CD4-positive, alpha-beta T cell treated with Interferon gamma for 1 hour (primary cell): ENCODE measurements around the gene CYP4F11.
"Not testable (repeated sequence)": the region's sequence is repeated elsewhere in the genome, so short reads cannot be mapped to it uniquely, and the experiment has no call there.

Experiments used
- DNase-seq: peaks from one replicate; pipeline ENCODE4 v3.0.0-alpha.2; 2020

Gene CYP4F11

GRCh38 chr19:15922021-15922420 is 12.3 kb downstream of the CYP4F11 start:
- DNase-seq: no peak

- no peak for DNase-seq
These were observed 15.1 kb downstream of the CYP4F11 start for GRCh38 chr19:15919243-15919642.

- no peak for DNase-seq
These were observed 19.2 kb downstream of the CYP4F11 start for GRCh38 chr19:15915109-15915508.

GRCh38 chr19:15913830-15914229 is 20.5 kb downstream of the CYP4F11 start:
- no peak for DNase-seq

- no peak for DNase-seq
These were observed 20.9 kb downstream of the CYP4F11 start for GRCh38 chr19:15913384-15913783.

GRCh38 chr19:15911599-15912235 is 22.6 kb downstream of the CYP4F11 start:
- DNase-seq: no peak

- no peak for DNase-seq
These were observed 29.3 kb downstream of the CYP4F11 start for GRCh38 chr19:15905026-15905425.

GRCh38 chr19:15902898-15903297 is 31.4 kb downstream of the CYP4F11 start:
- DNase-seq: not testable (repeated sequence)

- DNase-seq: no peak
These were observed 32.1 kb downstream of the CYP4F11 start for GRCh38 chr19:15902254-15902653.

- DNase-seq: no peak
These were observed 33.8 kb downstream of the CYP4F11 start for GRCh38 chr19:15900504-15900903.

GRCh38 chr19:15900032-15900431 is 34.3 kb downstream of the CYP4F11 start:
- DNase-seq: not testable (repeated sequence)

- not testable (repeated sequence) for DNase-seq
These were observed 34.8 kb downstream of the CYP4F11 start for GRCh38 chr19:15899561-15899960.

- no peak for DNase-seq
These were observed 36.5 kb downstream of the CYP4F11 start, which contains the start of gene CYP4F2 for GRCh38 chr19:15897738-15898276. Gene CYP4F2 (minus strand): TSS chr19:15898074. CDS start chr19:15897611, 463 bp downstream.

- no peak for DNase-seq
These were observed 37.1 kb downstream of the CYP4F11 start for GRCh38 chr19:15897026-15897737.

GRCh38 chr19:15895876-15896430 is 38.4 kb downstream of the CYP4F11 start:
- no peak for DNase-seq

- DNase-seq: no peak
These were observed 40.0 kb downstream of the CYP4F11 start for GRCh38 chr19:15894359-15894758.

- DNase-seq: no peak
These were observed 40.9 kb downstream of the CYP4F11 start for GRCh38 chr19:15893477-15893876.

- no peak for DNase-seq
These were observed 42.3 kb downstream of the CYP4F11 start for GRCh38 chr19:15892012-15892411.

GRCh38 chr19:15891434-15891833 is 42.9 kb downstream of the CYP4F11 start:
- DNase-seq: no peak

- DNase-seq: not testable (repeated sequence)
These were observed 45.0 kb downstream of the CYP4F11 start for GRCh38 chr19:15889339-15889738.

GRCh38 chr19:15885919-15886318 is 48.4 kb downstream of the CYP4F11 start:
- no peak for DNase-seq

GRCh38 chr19:15885167-15885566 is 49.2 kb downstream of the CYP4F11 start:
- no peak for DNase-seq

GRCh38 chr19:15883329-15883728 is 51.0 kb downstream of the CYP4F11 start:
- not testable (repeated sequence) for DNase-seq
